H9 (cell line): ENCODE results near the gene RPL27A. TPM values are rescaled to one million over a fixed set of nuclear protein-coding genes. Genes with fewer than 3 reads are reported as not detected.

Experiments used
- DNase-seq: peaks from one replicate; pipeline ENCODE4 v3.0.0-alpha.2; 2017
- H2AFZ ChIP-seq: one replicate; pipeline ENCODE4 v1.6.1; 2013; ENCODE audit warnings: mild to moderate bottlenecking, low read length, control low read depth, moderate library complexity
- H2AK5ac ChIP-seq: 2 replicates; pipeline ENCODE4 v1.6.1; 2013; ENCODE audit warnings: low read length, control low read depth, mixed read lengths; ENCODE audit not compliant: insufficient read length
- H2BK120ac ChIP-seq: one replicate; pipeline ENCODE4 v1.6.1; 2013; ENCODE audit warnings: low read depth, mild to moderate bottlenecking, low read length, control low read depth, inconsistent platforms; ENCODE audit not compliant: poor library complexity, severe bottlenecking
- H2BK12ac ChIP-seq: 2 replicates; pipeline ENCODE4 v1.6.1; 2013; ENCODE audit warnings: low read length, control low read depth, mixed read lengths, low read depth; ENCODE audit not compliant: insufficient read length
- H2BK15ac ChIP-seq: 2 replicates; pipeline ENCODE4 v1.6.1; 2013; ENCODE audit warnings: low read depth, low read length, control low read depth
- H2BK20ac ChIP-seq: one replicate; pipeline ENCODE4 v1.6.1; 2013; ENCODE audit warnings: low read depth, mild to moderate bottlenecking, low read length, control low read depth, inconsistent platforms; ENCODE audit not compliant: poor library complexity, severe bottlenecking
- H2BK5ac ChIP-seq: 2 replicates; pipeline ENCODE4 v1.6.1; 2013; ENCODE audit warnings: low read length, control low read depth, mixed read lengths; ENCODE audit not compliant: insufficient read length
- H3K14ac ChIP-seq: 2 replicates; pipeline ENCODE4 v1.6.1; 2013; ENCODE audit warnings: low read length, control low read depth; ENCODE audit not compliant: insufficient read depth
- H3K18ac ChIP-seq: 2 replicates; pipeline ENCODE4 v1.6.1; 2013; ENCODE audit warnings: low read depth, mild to moderate bottlenecking, mixed read lengths, low read length, control low read depth; ENCODE audit not compliant: insufficient read length
- H3K23ac ChIP-seq: 2 replicates; pipeline ENCODE4 v1.6.1; 2013; ENCODE audit warnings: low read length, control low read depth, mixed read lengths, low read depth; ENCODE audit not compliant: insufficient read length
- H3K23me2 ChIP-seq: 2 replicates; pipeline ENCODE4 v1.6.1; 2013; ENCODE audit warnings: low read depth, mild to moderate bottlenecking, mixed read lengths, low read length, control low read depth; ENCODE audit not compliant: insufficient read length, poor library complexity, severe bottlenecking
- H3K27ac ChIP-seq: 2 replicates; pipeline ENCODE4 v1.5.1; 2013; ENCODE audit warnings: low read length, control low read depth, mixed read lengths, low read depth; ENCODE audit not compliant: insufficient read length
- H3K27me3 ChIP-seq: 2 replicates; pipeline ENCODE4 v1.6.1; 2013; ENCODE audit warnings: low read length, control low read depth, inconsistent platforms; ENCODE audit not compliant: insufficient read depth
- H3K4ac ChIP-seq: 2 replicates; pipeline ENCODE4 v1.6.1; 2013; ENCODE audit warnings: low read depth, mild to moderate bottlenecking, control low read depth, inconsistent platforms, low read length, moderate library complexity
- H3K4me1 ChIP-seq: 2 replicates; pipeline ENCODE4 v1.6.1; 2013; ENCODE audit warnings: low read length, control low read depth, inconsistent platforms; ENCODE audit not compliant: insufficient read depth
- H3K4me2 ChIP-seq: 2 replicates; pipeline ENCODE4 v1.6.1; 2013; ENCODE audit warnings: low read length, control low read depth, mixed read lengths; ENCODE audit not compliant: insufficient read length, insufficient read depth
- H3K56ac ChIP-seq: 2 replicates; pipeline ENCODE4 v1.6.1; 2013; ENCODE audit warnings: low read depth, mild to moderate bottlenecking, mixed read lengths, low read length, control low read depth; ENCODE audit not compliant: insufficient read length
- H3K79me1 ChIP-seq: 2 replicates; pipeline ENCODE4 v1.6.1; 2013; ENCODE audit warnings: low read depth, mild to moderate bottlenecking, moderate library complexity, low read length, control low read depth, inconsistent platforms; ENCODE audit not compliant: insufficient read depth, poor library complexity, severe bottlenecking
- H3K79me2 ChIP-seq: 2 replicates; pipeline ENCODE4 v1.6.1; 2013; ENCODE audit warnings: low read length, control low read depth, inconsistent platforms; ENCODE audit not compliant: insufficient read depth
- H3K9ac ChIP-seq: 2 replicates; pipeline ENCODE4 v1.6.1; 2013; ENCODE audit warnings: low read length, control low read depth, mixed read lengths; ENCODE audit not compliant: insufficient read length; ENCODE audit errors: extremely low read depth
- H3K9me3 ChIP-seq: one replicate; pipeline ENCODE4 v1.6.1; 2013; ENCODE audit warnings: low read depth, low read length, inconsistent platforms; ENCODE audit not compliant: control insufficient read depth
- H3T11ph ChIP-seq: one replicate; pipeline ENCODE4 v1.6.1; 2013; ENCODE audit warnings: mild to moderate bottlenecking, low read length, control low read depth, inconsistent platforms
- H4K20me1 ChIP-seq: one replicate; pipeline ENCODE4 v1.6.1; 2013; ENCODE audit not compliant: control insufficient read depth, insufficient read length, insufficient read depth
- H4K5ac ChIP-seq: 2 replicates; pipeline ENCODE4 v1.6.1; 2013; ENCODE audit warnings: low read depth, mild to moderate bottlenecking, mixed read lengths, low read length, control low read depth; ENCODE audit not compliant: insufficient read length
- H4K8ac ChIP-seq: replicated peaks from 2 replicates; pipeline ENCODE4 v1.6.1; 2013; ENCODE audit warnings: low read length, control low read depth, mixed read lengths, low read depth; ENCODE audit not compliant: insufficient read length
- H4K91ac ChIP-seq: 2 replicates; pipeline ENCODE4 v1.6.1; 2013; ENCODE audit warnings: low read depth, mild to moderate bottlenecking, moderate library complexity, mixed read lengths, low read length, control low read depth; ENCODE audit not compliant: insufficient read length
- H3K27ac Mint-ChIP-seq, 3 experiments: 2 replicates in 2 of 3; 3 replicates in 1 of 3; pipeline ENCODE4 v1.8.0; 2020 to 2021; ENCODE audit warnings: mixed read lengths in 3 of 3, mild to moderate bottlenecking in 1 of 3, moderate library complexity in 1 of 3
- H3K27me3 Mint-ChIP-seq: 2 replicates; pipeline ENCODE4 v1.8.0; 2021; ENCODE audit warnings: low read depth, mild to moderate bottlenecking, moderate library complexity, mixed read lengths
- H3K36me3 Mint-ChIP-seq, 3 experiments: 2 replicates in 2 of 3; 3 replicates in 1 of 3; pipeline ENCODE4 v1.8.0; 2020 to 2021; ENCODE audit warnings: low read depth in 3 of 3, mixed read lengths in 3 of 3; ENCODE audit not compliant: insufficient read depth in 1 of 3
- H3K4me1 Mint-ChIP-seq, 2 experiments: 2 replicates each; pipeline ENCODE4 v1.8.0; 2020; ENCODE audit warnings: mixed read lengths in 2 of 2
- H3K4me3 Mint-ChIP-seq, 2 experiments: 2 replicates in 1 of 2; 3 replicates in 1 of 2; pipeline ENCODE4 v1.8.0; 2020 to 2021; ENCODE audit warnings: mild to moderate bottlenecking in 2 of 2, mixed read lengths in 2 of 2, moderate library complexity in 1 of 2
- H3K9me3 Mint-ChIP-seq, 2 experiments: 2 replicates in 1 of 2; 3 replicates in 1 of 2; pipeline ENCODE4 v1.8.0; 2020; ENCODE audit warnings: mild to moderate bottlenecking in 2 of 2, mixed read lengths in 2 of 2, moderate library complexity in 1 of 2
- WGBS: extraction: QIAGEN DNeasy Blood & Tissue Kit; methylation state at CpG from one replicate; pipeline ENCODE4 v1.1.7; 2013; ENCODE audit warnings: missing lambda C conversion rate, low lambda C conversion rate, mixed read lengths; ENCODE audit not compliant: insufficient read length; ENCODE audit errors: extremely low coverage; 5-methylcytosine and 5-hydroxymethylcytosine counted together
- total RNA-seq: library from RNA; stranded (reverse); gene quantifications from 2 replicates; pipeline ENCODE4 v1.2.1, GENCODE V29; 2021
- TF ChIP-seq, protein P1 (sequence below): fragments of 200-600 bp; sonication (generic); conservative IDR thresholded peaks from 3 replicates; pipeline ENCODE4 v1.8.0; 2021; ENCODE audit warnings: antibody characterized with exemption, mild to moderate bottlenecking

RPL27A gene
- total RNA-seq, 1 experiment from 2014 or later, result 1,152 TPM

DNA sequence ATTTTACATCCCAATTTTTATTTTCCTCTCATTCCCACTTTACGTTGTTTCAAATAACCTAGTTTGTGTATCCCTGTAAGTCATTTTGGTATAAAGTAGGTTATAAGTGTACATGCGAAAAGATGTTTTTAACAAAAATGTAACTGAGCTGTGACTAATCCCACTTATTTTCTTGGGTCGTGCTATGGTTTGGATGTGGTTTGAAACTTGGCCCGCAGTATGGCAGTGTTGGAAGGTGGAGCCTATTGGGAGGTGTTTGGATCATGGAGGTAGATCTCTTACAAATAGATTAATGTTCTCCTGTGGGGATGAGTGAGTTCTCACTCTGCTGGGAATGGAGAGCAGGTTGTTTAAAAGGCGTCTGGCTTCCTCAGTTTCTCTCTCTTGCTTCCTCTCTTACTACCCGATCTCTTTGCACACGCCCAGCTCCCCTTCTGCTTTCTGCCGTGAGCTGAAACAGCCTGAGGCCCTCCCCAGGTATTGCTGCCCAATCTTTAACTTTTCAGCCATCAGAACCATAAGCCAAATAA lies 7.2 kb downstream of the RPL27A start:
- Mint-ChIP-seq H3K36me3 (peaks cover 38 to 88% (median 65%) of the 10 kb centered on the region in 3 experiments), H3K27me3 (no peaks in the 10 kb centered on the region; the same call in 1 of the 2 replicates), H3K27ac (peak overlapping the region; percentile 96 to 98 (median 97); a peak in 6 of 7 replicates), H3K4me1 (peaks cover 42 to 55% of the 10 kb centered on the region in 2 experiments), H3K4me3 (peak overlapping the region; percentile 75 to 77), H3K9me3 (no peaks in the 10 kb centered on the region; a peak in 1 of 5 replicates)
- no peak overlapping the region for H3K14ac ChIP-seq
- H3K9ac ChIP-seq, result peak overlapping the region; percentile 66
- H3K27ac ChIP-seq, result no peak overlapping the region
- no peak overlapping the region for H3K23ac ChIP-seq
- no peak overlapping the region for H2BK15ac ChIP-seq
- H2BK12ac ChIP-seq, result no peak overlapping the region
- H4K91ac ChIP-seq, result no peak overlapping the region
- peaks cover 5% of the 10 kb centered on the region for H3K4me1 ChIP-seq
- H2BK5ac ChIP-seq, result no peak overlapping the region
- H3T11ph ChIP-seq, result no peak overlapping the region
- no peak overlapping the region for H3K4ac ChIP-seq
- H2BK20ac ChIP-seq, result no peak overlapping the region
- H3K18ac ChIP-seq, result no peak overlapping the region
- H2AK5ac ChIP-seq, result no peak overlapping the region
- H4K8ac ChIP-seq, result no peak overlapping the region
- DNase-seq, result peak; percentile 15
- no peak overlapping the region for H3K56ac ChIP-seq
- no peak overlapping the region for H4K5ac ChIP-seq
- no peaks in the 10 kb centered on the region; the same call in 1 of the 2 replicates for H3K79me2 ChIP-seq
- no peak overlapping the region for H2AFZ ChIP-seq
- H3K23me2 ChIP-seq, result peaks cover 4% of the 10 kb centered on the region
- no peaks in the 10 kb centered on the region for H4K20me1 ChIP-seq
- no peaks in the 10 kb centered on the region for H3K27me3 ChIP-seq
- TF ChIP-seq, protein P1, sequence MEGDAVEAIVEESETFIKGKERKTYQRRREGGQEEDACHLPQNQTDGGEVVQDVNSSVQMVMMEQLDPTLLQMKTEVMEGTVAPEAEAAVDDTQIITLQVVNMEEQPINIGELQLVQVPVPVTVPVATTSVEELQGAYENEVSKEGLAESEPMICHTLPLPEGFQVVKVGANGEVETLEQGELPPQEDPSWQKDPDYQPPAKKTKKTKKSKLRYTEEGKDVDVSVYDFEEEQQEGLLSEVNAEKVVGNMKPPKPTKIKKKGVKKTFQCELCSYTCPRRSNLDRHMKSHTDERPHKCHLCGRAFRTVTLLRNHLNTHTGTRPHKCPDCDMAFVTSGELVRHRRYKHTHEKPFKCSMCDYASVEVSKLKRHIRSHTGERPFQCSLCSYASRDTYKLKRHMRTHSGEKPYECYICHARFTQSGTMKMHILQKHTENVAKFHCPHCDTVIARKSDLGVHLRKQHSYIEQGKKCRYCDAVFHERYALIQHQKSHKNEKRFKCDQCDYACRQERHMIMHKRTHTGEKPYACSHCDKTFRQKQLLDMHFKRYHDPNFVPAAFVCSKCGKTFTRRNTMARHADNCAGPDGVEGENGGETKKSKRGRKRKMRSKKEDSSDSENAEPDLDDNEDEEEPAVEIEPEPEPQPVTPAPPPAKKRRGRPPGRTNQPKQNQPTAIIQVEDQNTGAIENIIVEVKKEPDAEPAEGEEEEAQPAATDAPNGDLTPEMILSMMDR, result no peak
- peak overlapping the region; percentile 41 for H3K4me2 ChIP-seq
- H3K79me1 ChIP-seq, result no peaks in the 10 kb centered on the region
- H2BK120ac ChIP-seq, result no peak overlapping the region
- no peaks in the 10 kb centered on the region for H3K9me3 ChIP-seq
- no CpG with 5 or more reads among the region's 8 CpGs for WGBS
